ENCODE data around the gene FGF21.

The FGF21 gene

GRCh38 chr19:48799358-48800300, 44.3 kb downstream of the FGF21 start:
- no peaks in the 10 kb centered on the region for H3K27me3 ChIP-seq
- no peak overlapping the region for H3K4me3 ChIP-seq (ENCODE audit: low read depth, low read length)
- no peaks in the 10 kb centered on the region for H3K36me3 ChIP-seq
- no peak for DNase-seq
- no peak for TF ChIP-seq CTCF (IDR thresholded peaks at IDR 0.05; ENCODE audit: low read depth, low read length)
- no peaks in the 10 kb centered on the region; the same call in 1 of the 2 replicates for H3K4me1 ChIP-seq
- no peaks in the 10 kb centered on the region for H3K9me3 ChIP-seq

- no peak for DNase-seq
- Histone ChIP-seq H3K4me3 (ENCODE audit: low read depth, low read length) (no peak overlapping the region), H3K4me1 (no peaks in the 10 kb centered on the region), H3K36me3 (peaks cover 9% of the 10 kb centered on the region), H3K9me3 (no peaks in the 10 kb centered on the region), H3K27me3 (no peaks in the 10 kb centered on the region)
- no peak for TF ChIP-seq CTCF (IDR thresholded peaks at IDR 0.05; ENCODE audit: low read depth, low read length)
Measured at GRCh38 chr19:48802623-48803022, 47.3 kb downstream of the FGF21 start.

GRCh38 chr19:48804496-48804895, 49.2 kb downstream of the FGF21 start:
- Histone ChIP-seq H3K9me3 (no peaks in the 10 kb centered on the region), H3K36me3 (peaks cover 12% of the 10 kb centered on the region), H3K4me3 (ENCODE audit: low read depth, low read length) (no peak overlapping the region), H3K27me3 (no peaks in the 10 kb centered on the region), H3K4me1 (no peaks in the 10 kb centered on the region)
- TF ChIP-seq CTCF (IDR thresholded peaks at IDR 0.05; ENCODE audit: low read depth, low read length): no peak
- no peak for DNase-seq

- DNase-seq: no peak
- H3K4me1 ChIP-seq: no peaks in the 10 kb centered on the region
- TF ChIP-seq CTCF (IDR thresholded peaks at IDR 0.05; ENCODE audit: low read depth, low read length): no peak
- H3K9me3 ChIP-seq: no peaks in the 10 kb centered on the region
- no peaks in the 10 kb centered on the region for H3K27me3 ChIP-seq
- H3K36me3 ChIP-seq: peaks cover 12% of the 10 kb centered on the region
- H3K4me3 ChIP-seq (ENCODE audit: low read depth, low read length): no peak overlapping the region
Measured at GRCh38 chr19:48805452-48805851, 50.1 kb downstream of the FGF21 start.

GRCh38 chr19:48806518-48806817, 51.1 kb downstream of the FGF21 start:
- TF ChIP-seq CTCF (IDR thresholded peaks at IDR 0.05; ENCODE audit: low read depth, low read length): no peak

GRCh38 chr19:48806818-48807589, 51.7 kb downstream of the FGF21 start:
- peak; percentile 66 for DNase-seq
- Histone ChIP-seq H3K4me1 (no peaks in the 10 kb centered on the region), H3K27me3 (no peaks in the 10 kb centered on the region), H3K36me3 (peaks cover 12% of the 10 kb centered on the region), H3K4me3 (ENCODE audit: low read depth, low read length) (no peak overlapping the region), H3K9me3 (no peaks in the 10 kb centered on the region)
- no peak for TF ChIP-seq CTCF (IDR thresholded peaks at IDR 0.05; ENCODE audit: low read depth, low read length)

More at GRCh38 chr19:48806518-48806817, 51.1 kb downstream of the FGF21 start:
- H3K9me3 ChIP-seq: no peaks in the 10 kb centered on the region
- DNase-seq: no peak
- no peak overlapping the region for H3K4me3 ChIP-seq (ENCODE audit: low read depth, low read length)
- no peaks in the 10 kb centered on the region for H3K27me3 ChIP-seq
- no peaks in the 10 kb centered on the region for H3K4me1 ChIP-seq
- H3K36me3 ChIP-seq: peaks cover 12% of the 10 kb centered on the region
